Mesendoderm (in vitro differentiated cells): Measurements from ENCODE around the gene PTPRD.

Experiments
- DNase-seq: peaks from one replicate; pipeline ENCODE4 v3.0.0; 2013
- H2AK5ac ChIP-seq: 2 replicates; pipeline ENCODE4 v1.6.1; 2013; ENCODE audit warnings: low read length, inconsistent platforms
- H2BK120ac ChIP-seq: 2 replicates; pipeline ENCODE4 v1.6.1; 2013; ENCODE audit warnings: low read depth, mild to moderate bottlenecking, low read length, moderate library complexity, mixed read lengths
- H2BK15ac ChIP-seq: replicated peaks from 2 replicates; pipeline ENCODE4 v1.6.1; 2013; ENCODE audit warnings: low read depth, mild to moderate bottlenecking, moderate library complexity
- H2BK5ac ChIP-seq: 2 replicates; pipeline ENCODE4 v1.6.1; 2013; ENCODE audit warnings: low read length, inconsistent platforms
- H3K18ac ChIP-seq: 2 replicates; pipeline ENCODE4 v1.6.1; 2013; ENCODE audit warnings: mild to moderate bottlenecking, low read length, mixed read lengths
- H3K23ac ChIP-seq: one replicate; pipeline ENCODE4 v1.6.1; 2013; ENCODE audit warnings: low read length
- H3K27ac ChIP-seq: 2 replicates; pipeline ENCODE4 v1.5.1; 2013; ENCODE audit warnings: low read depth, mild to moderate bottlenecking, inconsistent platforms, low read length, moderate library complexity
- H3K27me3 ChIP-seq: 2 replicates; pipeline ENCODE4 v1.6.1; 2013; ENCODE audit warnings: low read length, control low read depth, mild to moderate bottlenecking, inconsistent platforms; ENCODE audit not compliant: insufficient read depth, poor library complexity
- H3K36me3 ChIP-seq: 2 replicates; pipeline ENCODE4 v1.6.1; 2013; ENCODE audit warnings: low read length, inconsistent platforms; ENCODE audit not compliant: control insufficient read depth, insufficient read depth
- H3K4ac ChIP-seq: one replicate; pipeline ENCODE4 v1.6.1; 2013; ENCODE audit warnings: low read depth, mild to moderate bottlenecking, low read length, moderate library complexity
- H3K4me1 ChIP-seq: 2 replicates; pipeline ENCODE4 v1.6.1; 2013; ENCODE audit warnings: low read depth, low read length, inconsistent platforms; ENCODE audit not compliant: control insufficient read depth
- H3K4me2 ChIP-seq: 2 replicates; pipeline ENCODE4 v1.6.1; 2013; ENCODE audit warnings: low read length
- H3K4me3 ChIP-seq: 2 replicates; pipeline ENCODE4 v1.5.1; 2013; ENCODE audit warnings: mild to moderate bottlenecking, low read length
- H3K56ac ChIP-seq: one replicate; pipeline ENCODE4 v1.6.1; 2013; ENCODE audit warnings: low read length
- H3K79me1 ChIP-seq: 2 replicates; pipeline ENCODE4 v1.6.1; 2013; ENCODE audit warnings: low read length, inconsistent platforms
- H3K79me2 ChIP-seq: 2 replicates; pipeline ENCODE4 v1.6.1; 2013; ENCODE audit warnings: mild to moderate bottlenecking, low read length; ENCODE audit not compliant: control insufficient read depth, insufficient read depth
- H3K9ac ChIP-seq: 2 replicates; pipeline ENCODE4 v1.6.1; 2013; ENCODE audit warnings: low read length, inconsistent platforms
- H4K5ac ChIP-seq: one replicate; pipeline ENCODE4 v1.6.1; 2013; ENCODE audit warnings: low read length
- H4K8ac ChIP-seq: one replicate; pipeline ENCODE4 v1.6.1; 2013; ENCODE audit warnings: low read depth, mild to moderate bottlenecking, control low read depth, low read length, moderate library complexity
- WGBS: extraction: QIAGEN DNeasy Blood & Tissue Kit; methylation state at CpG from one replicate; pipeline ENCODE4 v1.1.7; 2013; ENCODE audit warnings: low lambda C conversion rate, missing lambda C conversion rate; ENCODE audit not compliant: insufficient coverage; ENCODE audit errors: extremely low coverage; 5-methylcytosine and 5-hydroxymethylcytosine counted together

Gene PTPRD

GRCh38 chr9:9612755-9613154, 1000.0 kb downstream of the PTPRD start:
- H4K8ac ChIP-seq = no peak overlapping the region
- H3K4me3 ChIP-seq = no peak overlapping the region
- H3K36me3 ChIP-seq = no peaks in the 10 kb centered on the region
- no peak overlapping the region for H3K27ac ChIP-seq
- DNase-seq = no peak
- no peak overlapping the region for H3K9ac ChIP-seq
- H2BK5ac ChIP-seq = no peak overlapping the region
- no peak overlapping the region for H3K4ac ChIP-seq
- WGBS = no CpG with 5 or more reads among the region's 2 CpGs
- no peak overlapping the region for H3K23ac ChIP-seq
- no peaks in the 10 kb centered on the region for H3K79me1 ChIP-seq
- no peak overlapping the region for H4K5ac ChIP-seq
- no peaks in the 10 kb centered on the region for H3K79me2 ChIP-seq
- no peak overlapping the region for H2AK5ac ChIP-seq
- H2BK120ac ChIP-seq = no peak overlapping the region
- no peak overlapping the region for H3K4me2 ChIP-seq
- no peak overlapping the region for H3K56ac ChIP-seq
- H3K4me1 ChIP-seq = no peaks in the 10 kb centered on the region
- H3K27me3 ChIP-seq = no peaks in the 10 kb centered on the region
- H3K18ac ChIP-seq = no peak overlapping the region
- H2BK15ac ChIP-seq = no peak overlapping the region

- no peak overlapping the region for H3K4me2 ChIP-seq
- H3K27me3 ChIP-seq = no peaks in the 10 kb centered on the region
- H3K56ac ChIP-seq = no peak overlapping the region
- H3K18ac ChIP-seq = no peak overlapping the region
- H4K8ac ChIP-seq = no peak overlapping the region
- H3K4me3 ChIP-seq = no peak overlapping the region
- no peak overlapping the region for H2BK15ac ChIP-seq
- no peaks in the 10 kb centered on the region for H3K4me1 ChIP-seq
- no peak overlapping the region for H2BK5ac ChIP-seq
- H2AK5ac ChIP-seq = no peak overlapping the region
- no peak overlapping the region for H4K5ac ChIP-seq
- no CpG with 5 or more reads among the region's 3 CpGs for WGBS
- H3K36me3 ChIP-seq = no peaks in the 10 kb centered on the region
- DNase-seq = no peak
- no peak overlapping the region for H3K4ac ChIP-seq
- no peak overlapping the region for H3K27ac ChIP-seq
- no peak overlapping the region for H3K9ac ChIP-seq
- no peak overlapping the region for H3K23ac ChIP-seq
- no peaks in the 10 kb centered on the region for H3K79me2 ChIP-seq
- no peaks in the 10 kb centered on the region for H3K79me1 ChIP-seq
- no peak overlapping the region for H2BK120ac ChIP-seq
These were observed 1000.5 kb downstream of the PTPRD start for GRCh38 chr9:9612270-9612669.

- WGBS = no CpG with 5 or more reads among the region's 4 CpGs
These were observed 1007.1 kb downstream of the PTPRD start for GRCh38 chr9:9605681-9606080.

GRCh38 chr9:9603345-9603744, 1009.5 kb downstream of the PTPRD start:
- H3K36me3 ChIP-seq = no peaks in the 10 kb centered on the region
- no peaks in the 10 kb centered on the region for H3K79me1 ChIP-seq
- H2BK5ac ChIP-seq = no peak overlapping the region
- H3K27me3 ChIP-seq = no peaks in the 10 kb centered on the region
- H3K27ac ChIP-seq = no peak overlapping the region
- DNase-seq = no peak
- no peak overlapping the region for H3K4ac ChIP-seq
- no peak overlapping the region for H3K18ac ChIP-seq
- no peak overlapping the region for H3K4me3 ChIP-seq
- no peak overlapping the region for H3K56ac ChIP-seq
- no peak overlapping the region for H2BK15ac ChIP-seq
- no peak overlapping the region for H4K5ac ChIP-seq
- no peak overlapping the region for H4K8ac ChIP-seq
- no peak overlapping the region for H3K4me2 ChIP-seq
- no peak overlapping the region for H2BK120ac ChIP-seq
- no peak overlapping the region for H3K23ac ChIP-seq
- no peak overlapping the region for H2AK5ac ChIP-seq
- H3K4me1 ChIP-seq = no peaks in the 10 kb centered on the region
- WGBS = no CpG with 5 or more reads among the region's 2 CpGs
- no peak overlapping the region for H3K9ac ChIP-seq
- no peaks in the 10 kb centered on the region for H3K79me2 ChIP-seq

More at GRCh38 chr9:9605681-9606080, 1007.1 kb downstream of the PTPRD start:
- no peaks in the 10 kb centered on the region for H3K36me3 ChIP-seq
- no peak overlapping the region for H3K56ac ChIP-seq
- H2BK5ac ChIP-seq = no peak overlapping the region
- no peak overlapping the region for H3K4me3 ChIP-seq
- H2BK15ac ChIP-seq = no peak overlapping the region
- no peak for DNase-seq
- H3K79me2 ChIP-seq = no peaks in the 10 kb centered on the region
- no peaks in the 10 kb centered on the region for H3K27me3 ChIP-seq
- H4K8ac ChIP-seq = no peak overlapping the region
- H3K23ac ChIP-seq = no peak overlapping the region
- H3K18ac ChIP-seq = no peak overlapping the region
- no peak overlapping the region for H2AK5ac ChIP-seq
- H2BK120ac ChIP-seq = no peak overlapping the region
- no peak overlapping the region for H3K9ac ChIP-seq
- H3K27ac ChIP-seq = no peak overlapping the region
- no peaks in the 10 kb centered on the region for H3K79me1 ChIP-seq
- no peak overlapping the region for H3K4ac ChIP-seq
- no peak overlapping the region for H4K5ac ChIP-seq
- no peak overlapping the region for H3K4me2 ChIP-seq
- H3K4me1 ChIP-seq = no peaks in the 10 kb centered on the region

- Histone ChIP-seq H3K79me1 (no peaks in the 10 kb centered on the region), H3K56ac (no peak overlapping the region), H3K27ac (no peak overlapping the region), H3K4me2 (no peak overlapping the region), H2AK5ac (no peak overlapping the region), H4K8ac (no peak overlapping the region), H3K4ac (no peak overlapping the region), H3K4me3 (no peak overlapping the region), H3K23ac (no peak overlapping the region), H3K18ac (no peak overlapping the region), H3K27me3 (no peaks in the 10 kb centered on the region), H3K9ac (no peak overlapping the region), H3K79me2 (no peaks in the 10 kb centered on the region), H3K36me3 (no peaks in the 10 kb centered on the region), H4K5ac (no peak overlapping the region), H3K4me1 (no peaks in the 10 kb centered on the region), H2BK5ac (no peak overlapping the region), H2BK15ac (no peak overlapping the region), H2BK120ac (no peak overlapping the region)
- no CpG with 5 or more reads among the region's 1 CpG for WGBS
- peak; percentile 29 for DNase-seq
These were observed 1014.1 kb downstream of the PTPRD start for GRCh38 chr9:9598723-9599122.

GRCh38 chr9:9592104-9592503, 1020.7 kb downstream of the PTPRD start:
- no peak overlapping the region for H2AK5ac ChIP-seq
- no peak for DNase-seq
- H2BK5ac ChIP-seq = no peak overlapping the region
- H3K4me3 ChIP-seq = no peak overlapping the region
- no peak overlapping the region for H4K8ac ChIP-seq
- H3K56ac ChIP-seq = no peak overlapping the region
- H3K18ac ChIP-seq = no peak overlapping the region
- H3K79me1 ChIP-seq = no peaks in the 10 kb centered on the region
- no peak overlapping the region for H3K27ac ChIP-seq
- H4K5ac ChIP-seq = no peak overlapping the region
- no peaks in the 10 kb centered on the region for H3K27me3 ChIP-seq
- no peaks in the 10 kb centered on the region for H3K79me2 ChIP-seq
- H3K4ac ChIP-seq = no peak overlapping the region
- WGBS = no CpG with 5 or more reads among the region's 2 CpGs
- H3K4me2 ChIP-seq = no peak overlapping the region
- no peaks in the 10 kb centered on the region for H3K4me1 ChIP-seq
- H3K9ac ChIP-seq = no peak overlapping the region
- H2BK120ac ChIP-seq = no peak overlapping the region
- H3K23ac ChIP-seq = no peak overlapping the region
- no peak overlapping the region for H2BK15ac ChIP-seq
- H3K36me3 ChIP-seq = no peaks in the 10 kb centered on the region
